ENCODE results near the gene TMEM108.

DNA sequence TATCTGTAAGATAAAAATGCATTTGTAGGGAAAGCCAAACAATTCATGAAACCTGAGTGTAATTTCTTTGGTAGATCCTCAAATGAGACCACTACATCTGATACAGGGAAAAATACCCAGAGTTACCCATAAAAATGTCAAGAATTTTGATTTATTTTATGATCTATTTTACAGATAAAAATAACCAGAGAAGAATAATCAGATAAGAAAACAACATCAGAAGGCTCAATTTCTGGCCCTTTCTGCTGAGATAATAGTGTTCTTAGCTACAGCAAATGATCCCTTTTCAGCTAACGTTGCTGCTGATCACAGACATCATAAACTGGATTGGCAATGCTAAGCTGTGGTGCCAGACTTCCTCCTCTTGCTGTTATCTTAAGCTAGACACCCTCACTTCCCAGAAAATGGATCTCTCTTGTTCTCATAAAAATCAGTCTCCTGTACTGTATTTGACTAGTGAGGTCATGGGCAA is 21.3 kb upstream of the TMEM108 start:
- TF ChIP-seq, protein P1, sequence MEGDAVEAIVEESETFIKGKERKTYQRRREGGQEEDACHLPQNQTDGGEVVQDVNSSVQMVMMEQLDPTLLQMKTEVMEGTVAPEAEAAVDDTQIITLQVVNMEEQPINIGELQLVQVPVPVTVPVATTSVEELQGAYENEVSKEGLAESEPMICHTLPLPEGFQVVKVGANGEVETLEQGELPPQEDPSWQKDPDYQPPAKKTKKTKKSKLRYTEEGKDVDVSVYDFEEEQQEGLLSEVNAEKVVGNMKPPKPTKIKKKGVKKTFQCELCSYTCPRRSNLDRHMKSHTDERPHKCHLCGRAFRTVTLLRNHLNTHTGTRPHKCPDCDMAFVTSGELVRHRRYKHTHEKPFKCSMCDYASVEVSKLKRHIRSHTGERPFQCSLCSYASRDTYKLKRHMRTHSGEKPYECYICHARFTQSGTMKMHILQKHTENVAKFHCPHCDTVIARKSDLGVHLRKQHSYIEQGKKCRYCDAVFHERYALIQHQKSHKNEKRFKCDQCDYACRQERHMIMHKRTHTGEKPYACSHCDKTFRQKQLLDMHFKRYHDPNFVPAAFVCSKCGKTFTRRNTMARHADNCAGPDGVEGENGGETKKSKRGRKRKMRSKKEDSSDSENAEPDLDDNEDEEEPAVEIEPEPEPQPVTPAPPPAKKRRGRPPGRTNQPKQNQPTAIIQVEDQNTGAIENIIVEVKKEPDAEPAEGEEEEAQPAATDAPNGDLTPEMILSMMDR (conservative IDR thresholded peaks at IDR 0.05; ENCODE audit: low read depth in 2 of 2) = no peak
- no peak for TF ChIP-seq EZH2 (IDR thresholded peaks at IDR 0.05; ENCODE audit: low read depth, unreplicated experiment)
- TF ChIP-seq JUNB (IDR thresholded peaks at IDR 0.05; ENCODE audit: unreplicated experiment) = no peak
